Liver (tissue), 9 donors: Measurements from ENCODE around the gene COL23A1. TPM values are rescaled to one million over a fixed set of nuclear protein-coding genes. Genes with fewer than 3 reads are reported as not detected.

ENCODE experiments used
- DNase-seq: peaks from one replicate; pipeline ENCODE4 v3.0.0-alpha.2; 2017; ENCODE audit warnings: low spot score
- H3K27ac ChIP-seq, 2 donors: one replicate each; pipeline ENCODE4 v1.7.0; 2013; ENCODE audit warnings: inconsistent platforms in 2 of 2, low read length in 2 of 2, control low read depth in 1 of 2, low read depth in 1 of 2, mild to moderate bottlenecking in 1 of 2
- H3K27me3 ChIP-seq, 4 donors: one replicate each; pipeline versions ENCODE4 v1.6.1 to v1.7.0; 2013; ENCODE audit warnings: low read length in 3 of 4, inconsistent platforms in 1 of 4, mild to moderate bottlenecking in 1 of 4, moderate library complexity in 1 of 4; ENCODE audit not compliant: control insufficient read depth in 4 of 4, insufficient read depth in 4 of 4
- H3K36me3 ChIP-seq, 4 donors: one replicate each; pipeline versions ENCODE4 v1.6.1 to v1.7.0; 2013; ENCODE audit warnings: low read length in 3 of 4, mild to moderate bottlenecking in 3 of 4, low read depth in 1 of 4, moderate library complexity in 1 of 4; ENCODE audit not compliant: control insufficient read depth in 4 of 4, insufficient read depth in 3 of 4
- H3K4me1 ChIP-seq, 4 donors: one replicate each; pipeline versions ENCODE4 v1.6.1 to v1.7.0; 2013; ENCODE audit warnings: low read length in 3 of 4, mild to moderate bottlenecking in 3 of 4, moderate library complexity in 1 of 4; ENCODE audit not compliant: control insufficient read depth in 4 of 4, insufficient read depth in 4 of 4
- H3K4me3 ChIP-seq, 3 donors: one replicate each; pipeline versions ENCODE4 v1.6.1 to v1.7.0; 2013; ENCODE audit warnings: low read length in 3 of 3, control low read depth in 1 of 3, low read depth in 1 of 3, mild to moderate bottlenecking in 1 of 3
- H3K9ac ChIP-seq, 2 donors: one replicate each; pipeline ENCODE4 v1.7.0; 2013; ENCODE audit warnings: low read length in 2 of 2, mild to moderate bottlenecking in 2 of 2, moderate library complexity in 2 of 2, control low read depth in 1 of 2, low read depth in 1 of 2
- H3K9me3 ChIP-seq, 4 donors: one replicate each; pipeline versions ENCODE4 v1.6.1 to v1.7.0; 2013; ENCODE audit warnings: low read length in 3 of 4; ENCODE audit not compliant: control insufficient read depth in 4 of 4
- EGR1 ChIP-seq, 2 donors: IDR thresholded peaks; 2 replicates each; pipeline ENCODE4 v1.6.1; 2016 to 2018; ENCODE audit warnings: antibody characterized with exemption in 2 of 2, low read depth in 2 of 2
- FOXA1 ChIP-seq: IDR thresholded peaks from 2 replicates; pipeline ENCODE4 v1.6.1; 2016; ENCODE audit warnings: antibody characterized with exemption
- FOXA2 ChIP-seq: IDR thresholded peaks from 2 replicates; pipeline ENCODE4 v1.6.1; 2016; ENCODE audit warnings: antibody characterized with exemption
- GABPA ChIP-seq, 2 donors: IDR thresholded peaks in 1 of 2; conservative IDR thresholded peaks in 1 of 2; 2 replicates each; pipeline ENCODE4 v1.6.1; 2016; ENCODE audit warnings: antibody characterized with exemption in 2 of 2, mild to moderate bottlenecking in 1 of 2, moderate library complexity in 1 of 2
- HNF4A ChIP-seq, 2 donors: conservative IDR thresholded peaks; 2 replicates each; pipeline ENCODE4 v1.6.1; 2016; ENCODE audit warnings: antibody characterized with exemption in 2 of 2, mild to moderate bottlenecking in 2 of 2
- HNF4G ChIP-seq: IDR thresholded peaks from 2 replicates; pipeline ENCODE4 v1.6.1; 2016; ENCODE audit warnings: antibody characterized with exemption
- JUND ChIP-seq, 2 donors: IDR thresholded peaks; 2 replicates each; pipeline ENCODE4 v1.6.1; 2016; ENCODE audit warnings: antibody characterized with exemption in 2 of 2
- NR2F2 ChIP-seq: IDR thresholded peaks from 2 replicates; pipeline ENCODE4 v1.6.1; 2016; ENCODE audit warnings: antibody characterized with exemption
- RAD21 ChIP-seq, 2 donors: IDR thresholded peaks; 2 replicates each; pipeline ENCODE4 v1.6.1; 2016; ENCODE audit warnings: antibody characterized with exemption in 2 of 2, mild to moderate bottlenecking in 2 of 2
- RXRA ChIP-seq, 2 donors: IDR thresholded peaks; 2 replicates each; pipeline ENCODE4 v1.6.1; 2017 to 2018; ENCODE audit warnings: antibody characterized with exemption in 2 of 2, mild to moderate bottlenecking in 1 of 2
- SP1 ChIP-seq: IDR thresholded peaks from 2 replicates; pipeline ENCODE4 v1.6.1; 2018; ENCODE audit warnings: antibody characterized with exemption, mild to moderate bottlenecking
- TAF1 ChIP-seq: conservative IDR thresholded peaks from 2 replicates; pipeline ENCODE4 v1.6.1; 2016; ENCODE audit warnings: antibody characterized with exemption, mild to moderate bottlenecking
- YY1 ChIP-seq: IDR thresholded peaks from 2 replicates; pipeline ENCODE4 v1.6.1; 2016; ENCODE audit warnings: antibody characterized with exemption, mild to moderate bottlenecking
- WGBS: extraction: QIAGEN DNeasy Blood & Tissue Kit; methylation state at CpG from one replicate; pipeline ENCODE4 v1.1.7; 2013; 5-methylcytosine and 5-hydroxymethylcytosine counted together
- polyA plus RNA-seq, 2 donors: library from polyadenylated mRNA; stranded (reverse) in 1 of 2; unstranded in 1 of 2; fragments of 200-250 nt in 1 of 2; fragments of >200 nt in 1 of 2; fragmentation: Nextera tagmentation in 1 of 2; extraction: Ambion mirVana in 1 of 2; gene quantifications; one replicate each; pipeline versions ENCODE4 v1.2.1 to v1.2.3, GENCODE V29; 2013 to 2015
- total RNA-seq, 2 donors: library from RNA; depleted of rRNA; stranded (reverse); fragments of >200 nt; gene quantifications; one replicate each; pipeline ENCODE4 v1.2.3, GENCODE V29; 2014
- TF ChIP-seq, protein P1 (sequence below): fragments of 150-350 bp; IDR thresholded peaks from 2 replicates; pipeline ENCODE4 v1.5.1; 2017; ENCODE audit warnings: improper control_type of control experiment, low read depth, low read length; ENCODE audit not compliant: missing input control
- TF ChIP-seq, protein P2 (sequence below): IDR thresholded peaks from 2 replicates; pipeline ENCODE4 v1.6.1; 2016; ENCODE audit warnings: antibody characterized with exemption, mild to moderate bottlenecking
- TF ChIP-seq, protein P3 (sequence below): IDR thresholded peaks from 2 replicates; pipeline ENCODE4 v1.6.1; 2016; ENCODE audit warnings: antibody characterized with exemption
- TF ChIP-seq, protein P4 (sequence below): IDR thresholded peaks from 2 replicates; pipeline ENCODE4 v1.6.1; 2016; ENCODE audit warnings: antibody characterized with exemption
- TF ChIP-seq, protein P5 (sequence below): IDR thresholded peaks from 2 replicates; pipeline ENCODE4 v1.6.1; 2016; ENCODE audit warnings: antibody characterized with exemption
- donor health status: healthy.
- donor health status: healthy.
- donor health status: healthy.
- donor health status: healthy.
- donor health status: healthy.

COL23A1 gene
- total and polyA plus RNA-seq, 4 donors = 0.08 to 1.4 (median 0.27) TPM

DNA sequence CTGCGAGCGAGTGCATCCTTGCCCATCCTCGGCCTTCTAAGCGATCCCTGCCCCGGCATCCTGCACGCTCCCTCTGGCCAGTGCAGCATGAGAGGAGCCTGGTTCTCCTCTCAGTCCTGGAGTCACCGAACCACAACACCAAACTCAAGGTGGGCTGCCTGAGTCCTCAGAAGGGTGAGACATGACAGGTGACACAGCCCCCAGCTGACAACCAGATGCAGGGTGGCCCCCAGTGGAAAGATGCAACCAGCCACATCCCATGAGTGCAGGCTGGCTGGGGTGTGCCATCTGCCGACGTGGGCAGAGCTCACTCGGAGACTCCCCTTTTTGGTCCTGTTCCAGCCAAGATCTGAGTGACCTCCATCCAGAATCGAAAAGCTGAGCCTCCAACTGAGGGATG lies 58.4 kb downstream of the COL23A1 start:
- H3K27me3 ChIP-seq = no peaks in the 10 kb centered on the region
- 87% methylated on average over 11 of the region's 11 CpGs for WGBS
- H3K9ac ChIP-seq = no peak overlapping the region
- no peaks in the 10 kb centered on the region for H3K36me3 ChIP-seq
- H3K9me3 ChIP-seq = no peaks in the 10 kb centered on the region
- no peak for TF ChIP-seq RXRA (IDR thresholded peaks at IDR 0.05)
- TF ChIP-seq HNF4A (conservative IDR thresholded peaks at IDR 0.05) = no peak
- no peak for TF ChIP-seq GABPA (IDR thresholded peaks at IDR 0.05 in 1 of 2, conservative IDR thresholded peaks at IDR 0.05 in 1 of 2)
- TF ChIP-seq NR2F2 = no peak
- TF ChIP-seq, protein P1, sequence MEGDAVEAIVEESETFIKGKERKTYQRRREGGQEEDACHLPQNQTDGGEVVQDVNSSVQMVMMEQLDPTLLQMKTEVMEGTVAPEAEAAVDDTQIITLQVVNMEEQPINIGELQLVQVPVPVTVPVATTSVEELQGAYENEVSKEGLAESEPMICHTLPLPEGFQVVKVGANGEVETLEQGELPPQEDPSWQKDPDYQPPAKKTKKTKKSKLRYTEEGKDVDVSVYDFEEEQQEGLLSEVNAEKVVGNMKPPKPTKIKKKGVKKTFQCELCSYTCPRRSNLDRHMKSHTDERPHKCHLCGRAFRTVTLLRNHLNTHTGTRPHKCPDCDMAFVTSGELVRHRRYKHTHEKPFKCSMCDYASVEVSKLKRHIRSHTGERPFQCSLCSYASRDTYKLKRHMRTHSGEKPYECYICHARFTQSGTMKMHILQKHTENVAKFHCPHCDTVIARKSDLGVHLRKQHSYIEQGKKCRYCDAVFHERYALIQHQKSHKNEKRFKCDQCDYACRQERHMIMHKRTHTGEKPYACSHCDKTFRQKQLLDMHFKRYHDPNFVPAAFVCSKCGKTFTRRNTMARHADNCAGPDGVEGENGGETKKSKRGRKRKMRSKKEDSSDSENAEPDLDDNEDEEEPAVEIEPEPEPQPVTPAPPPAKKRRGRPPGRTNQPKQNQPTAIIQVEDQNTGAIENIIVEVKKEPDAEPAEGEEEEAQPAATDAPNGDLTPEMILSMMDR = no peak
- TF ChIP-seq, protein P2, sequence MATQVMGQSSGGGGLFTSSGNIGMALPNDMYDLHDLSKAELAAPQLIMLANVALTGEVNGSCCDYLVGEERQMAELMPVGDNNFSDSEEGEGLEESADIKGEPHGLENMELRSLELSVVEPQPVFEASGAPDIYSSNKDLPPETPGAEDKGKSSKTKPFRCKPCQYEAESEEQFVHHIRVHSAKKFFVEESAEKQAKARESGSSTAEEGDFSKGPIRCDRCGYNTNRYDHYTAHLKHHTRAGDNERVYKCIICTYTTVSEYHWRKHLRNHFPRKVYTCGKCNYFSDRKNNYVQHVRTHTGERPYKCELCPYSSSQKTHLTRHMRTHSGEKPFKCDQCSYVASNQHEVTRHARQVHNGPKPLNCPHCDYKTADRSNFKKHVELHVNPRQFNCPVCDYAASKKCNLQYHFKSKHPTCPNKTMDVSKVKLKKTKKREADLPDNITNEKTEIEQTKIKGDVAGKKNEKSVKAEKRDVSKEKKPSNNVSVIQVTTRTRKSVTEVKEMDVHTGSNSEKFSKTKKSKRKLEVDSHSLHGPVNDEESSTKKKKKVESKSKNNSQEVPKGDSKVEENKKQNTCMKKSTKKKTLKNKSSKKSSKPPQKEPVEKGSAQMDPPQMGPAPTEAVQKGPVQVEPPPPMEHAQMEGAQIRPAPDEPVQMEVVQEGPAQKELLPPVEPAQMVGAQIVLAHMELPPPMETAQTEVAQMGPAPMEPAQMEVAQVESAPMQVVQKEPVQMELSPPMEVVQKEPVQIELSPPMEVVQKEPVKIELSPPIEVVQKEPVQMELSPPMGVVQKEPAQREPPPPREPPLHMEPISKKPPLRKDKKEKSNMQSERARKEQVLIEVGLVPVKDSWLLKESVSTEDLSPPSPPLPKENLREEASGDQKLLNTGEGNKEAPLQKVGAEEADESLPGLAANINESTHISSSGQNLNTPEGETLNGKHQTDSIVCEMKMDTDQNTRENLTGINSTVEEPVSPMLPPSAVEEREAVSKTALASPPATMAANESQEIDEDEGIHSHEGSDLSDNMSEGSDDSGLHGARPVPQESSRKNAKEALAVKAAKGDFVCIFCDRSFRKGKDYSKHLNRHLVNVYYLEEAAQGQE = no peak
- TF ChIP-seq, protein P3, sequence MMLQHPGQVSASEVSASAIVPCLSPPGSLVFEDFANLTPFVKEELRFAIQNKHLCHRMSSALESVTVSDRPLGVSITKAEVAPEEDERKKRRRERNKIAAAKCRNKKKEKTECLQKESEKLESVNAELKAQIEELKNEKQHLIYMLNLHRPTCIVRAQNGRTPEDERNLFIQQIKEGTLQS = no peak
- no peak for TF ChIP-seq TAF1
- TF ChIP-seq RAD21 (IDR thresholded peaks at IDR 0.05) = no peak
- no peak for DNase-seq
- no peaks in the 10 kb centered on the region for H3K4me1 ChIP-seq
- no peak overlapping the region for H3K4me3 ChIP-seq
- no peak overlapping the region for H3K27ac ChIP-seq

DNA sequence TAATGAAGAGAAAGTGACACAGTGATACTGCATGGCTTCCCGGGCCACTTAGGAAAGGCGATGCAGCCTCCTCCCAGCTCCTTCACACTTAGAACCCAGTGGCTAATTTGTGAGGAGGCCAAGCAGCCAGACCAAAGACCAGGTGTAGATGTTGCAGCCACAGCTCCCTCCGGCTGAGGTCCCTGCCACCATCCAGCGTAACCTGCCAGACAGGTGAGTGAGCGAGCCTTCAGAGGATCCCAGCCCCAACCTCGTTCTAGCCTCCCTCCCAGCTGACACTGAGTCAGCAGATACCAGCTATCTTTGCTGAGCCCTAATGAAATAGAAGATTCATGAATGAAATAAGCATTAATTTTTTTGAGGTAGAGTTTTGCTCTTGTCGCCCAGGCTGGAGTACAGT lies 59.7 kb downstream of the COL23A1 start:
- no peaks in the 10 kb centered on the region for H3K4me1 ChIP-seq
- H3K9me3 ChIP-seq = no peaks in the 10 kb centered on the region
- H3K4me3 ChIP-seq = no peak overlapping the region
- TF ChIP-seq, protein P4, sequence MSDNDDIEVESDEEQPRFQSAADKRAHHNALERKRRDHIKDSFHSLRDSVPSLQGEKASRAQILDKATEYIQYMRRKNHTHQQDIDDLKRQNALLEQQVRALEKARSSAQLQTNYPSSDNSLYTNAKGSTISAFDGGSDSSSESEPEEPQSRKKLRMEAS = no peak
- TF ChIP-seq, protein P3 = no peak
- TF ChIP-seq FOXA2 = no peak
- TF ChIP-seq, protein P2 = no peak
- TF ChIP-seq, protein P5, sequence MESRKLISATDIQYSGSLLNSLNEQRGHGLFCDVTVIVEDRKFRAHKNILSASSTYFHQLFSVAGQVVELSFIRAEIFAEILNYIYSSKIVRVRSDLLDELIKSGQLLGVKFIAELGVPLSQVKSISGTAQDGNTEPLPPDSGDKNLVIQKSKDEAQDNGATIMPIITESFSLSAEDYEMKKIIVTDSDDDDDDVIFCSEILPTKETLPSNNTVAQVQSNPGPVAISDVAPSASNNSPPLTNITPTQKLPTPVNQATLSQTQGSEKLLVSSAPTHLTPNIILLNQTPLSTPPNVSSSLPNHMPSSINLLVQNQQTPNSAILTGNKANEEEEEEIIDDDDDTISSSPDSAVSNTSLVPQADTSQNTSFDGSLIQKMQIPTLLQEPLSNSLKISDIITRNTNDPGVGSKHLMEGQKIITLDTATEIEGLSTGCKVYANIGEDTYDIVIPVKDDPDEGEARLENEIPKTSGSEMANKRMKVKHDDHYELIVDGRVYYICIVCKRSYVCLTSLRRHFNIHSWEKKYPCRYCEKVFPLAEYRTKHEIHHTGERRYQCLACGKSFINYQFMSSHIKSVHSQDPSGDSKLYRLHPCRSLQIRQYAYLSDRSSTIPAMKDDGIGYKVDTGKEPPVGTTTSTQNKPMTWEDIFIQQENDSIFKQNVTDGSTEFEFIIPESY = no peak
- TF ChIP-seq NR2F2 = no peak
- TF ChIP-seq HNF4A (conservative IDR thresholded peaks at IDR 0.05) = no peak
- no peak for TF ChIP-seq SP1
- no peak for TF ChIP-seq RAD21 (IDR thresholded peaks at IDR 0.05)
- no peak for TF ChIP-seq TAF1
- TF ChIP-seq, protein P1 = no peak
- no peak for TF ChIP-seq JUND (IDR thresholded peaks at IDR 0.05)
- no peak for TF ChIP-seq FOXA1
- TF ChIP-seq RXRA (IDR thresholded peaks at IDR 0.05) = no peak
- TF ChIP-seq GABPA (IDR thresholded peaks at IDR 0.05 in 1 of 2, conservative IDR thresholded peaks at IDR 0.05 in 1 of 2) = no peak
- no peak for TF ChIP-seq YY1
- TF ChIP-seq HNF4G = no peak
- no peak for TF ChIP-seq EGR1 (IDR thresholded peaks at IDR 0.05; ENCODE audit: low read depth in 2 of 2)
- no peaks in the 10 kb centered on the region for H3K27me3 ChIP-seq
- DNase-seq = no peak
- H3K9ac ChIP-seq = no peak overlapping the region
- H3K27ac ChIP-seq = no peak overlapping the region
- 85% methylated on average over 7 of the region's 7 CpGs for WGBS
- no peaks in the 10 kb centered on the region for H3K36me3 ChIP-seq
